ENCODE results near the gene DOK6. TPM values are rescaled to one million over a fixed set of nuclear protein-coding genes. Genes with fewer than 3 reads are reported as not detected.

DOK6 gene
- total RNA-seq, 1 experiment from 2014 or later, result not detected

GRCh38 chr18:69686861-69687260 lies 286.2 kb downstream of the DOK6 start:
- CTCF ChIA-PET, result no interaction called here
- POLR2A ChIA-PET (ENCODE audit: unreplicated experiment), result no interaction called here

GRCh38 chr18:69689121-69689759 lies 288.6 kb downstream of the DOK6 start:
- BruUV-seq (replicated peaks), result no TSS peak
- no peak overlapping the region for H3K4me3 ChIP-seq
- H3K4me2 ChIP-seq, result no peak overlapping the region
- intact Hi-C loops (cut with micrococcal nuclease; ENCODE audit: unreplicated experiment), result no loop called here
- H3K4me1 ChIP-seq (replicated peaks; ENCODE audit: insufficient read depth), result no peaks in the 10 kb centered on the region
- ChIA-PET POLR2A (ENCODE audit: unreplicated experiment) (no interaction called here), CTCF (no interaction called here)
- H3K27me3 ChIP-seq (ENCODE audit: insufficient read depth, low read depth), result no peaks in the 10 kb centered on the region
- H2AFZ ChIP-seq, result no peak overlapping the region
- TF ChIP-seq EZH2 (IDR thresholded peaks at IDR 0.05; ENCODE audit: low read depth) (no peak), CTCF (conservative IDR thresholded peaks at IDR 0.05) (no peak)
- H3K79me2 ChIP-seq (ENCODE audit: low read depth), result no peaks in the 10 kb centered on the region
- no peaks in the 10 kb centered on the region for H3K9me2 ChIP-seq (ENCODE audit: insufficient read depth)
- no peaks in the 10 kb centered on the region for H3F3A ChIP-seq (ENCODE audit: insufficient read depth, low read depth)
- H3K27ac ChIP-seq, result no peak overlapping the region
- H3K9me3 ChIP-seq (ENCODE audit: insufficient read depth, low read depth), result no peaks in the 10 kb centered on the region
- no peak for DNase-seq
- no peaks in the 10 kb centered on the region for H4K20me1 ChIP-seq (ENCODE audit: insufficient read depth)
- H3K36me3 ChIP-seq (ENCODE audit: low read depth), result no peaks in the 10 kb centered on the region

More at GRCh38 chr18:69686861-69687260, 286.2 kb downstream of the DOK6 start:
- TF ChIP-seq CTCF (conservative IDR thresholded peaks at IDR 0.05) (no peak), EZH2 (IDR thresholded peaks at IDR 0.05; ENCODE audit: low read depth) (no peak)
- Histone ChIP-seq H3K27me3 (ENCODE audit: insufficient read depth, low read depth) (no peaks in the 10 kb centered on the region), H4K20me1 (ENCODE audit: insufficient read depth) (no peaks in the 10 kb centered on the region), H2AFZ (no peak overlapping the region), H3K9me2 (ENCODE audit: insufficient read depth) (no peaks in the 10 kb centered on the region), H3K27ac (no peak overlapping the region), H3K9me3 (ENCODE audit: insufficient read depth, low read depth) (no peaks in the 10 kb centered on the region), H3K4me3 (no peak overlapping the region), H3K4me2 (no peak overlapping the region), H3K36me3 (ENCODE audit: low read depth) (no peaks in the 10 kb centered on the region), H3K79me2 (ENCODE audit: low read depth) (no peaks in the 10 kb centered on the region), H3F3A (ENCODE audit: insufficient read depth, low read depth) (no peaks in the 10 kb centered on the region), H3K4me1 (replicated peaks; ENCODE audit: insufficient read depth) (no peaks in the 10 kb centered on the region)
- no TSS peak for BruUV-seq (replicated peaks)
- intact Hi-C loops (cut with micrococcal nuclease; ENCODE audit: unreplicated experiment), result no loop called here
- no peak for DNase-seq

- CTCF ChIA-PET, result no interaction called here
- no peaks in the 10 kb centered on the region for H3K9me3 ChIP-seq (ENCODE audit: insufficient read depth, low read depth)
- no TSS peak for BruUV-seq (replicated peaks)
Observed at GRCh38 chr18:69691008-69691760, 290.5 kb downstream of the DOK6 start.

More at GRCh38 chr18:69691008-69691760, 290.5 kb downstream of the DOK6 start:
- no peaks in the 10 kb centered on the region for H3F3A ChIP-seq (ENCODE audit: insufficient read depth, low read depth)
- H3K79me2 ChIP-seq (ENCODE audit: low read depth), result no peaks in the 10 kb centered on the region
- H3K9me2 ChIP-seq (ENCODE audit: insufficient read depth), result no peaks in the 10 kb centered on the region
- H4K20me1 ChIP-seq (ENCODE audit: insufficient read depth), result no peaks in the 10 kb centered on the region
- H3K4me2 ChIP-seq, result no peak overlapping the region
- H3K4me3 ChIP-seq, result no peak overlapping the region
- H3K27me3 ChIP-seq (ENCODE audit: insufficient read depth, low read depth), result no peaks in the 10 kb centered on the region
- H3K27ac ChIP-seq, result no peak overlapping the region
- no peaks in the 10 kb centered on the region for H3K4me1 ChIP-seq (replicated peaks; ENCODE audit: insufficient read depth)
- intact Hi-C loops (cut with micrococcal nuclease; ENCODE audit: unreplicated experiment), result no loop called here
- H3K36me3 ChIP-seq (ENCODE audit: low read depth), result no peaks in the 10 kb centered on the region
- DNase-seq, result no peak
- POLR2A ChIA-PET (ENCODE audit: unreplicated experiment), result no interaction called here
- TF ChIP-seq EZH2 (IDR thresholded peaks at IDR 0.05; ENCODE audit: low read depth) (no peak), CTCF (conservative IDR thresholded peaks at IDR 0.05) (no peak)
- H2AFZ ChIP-seq, result no peak overlapping the region

Measured in PC-9 (cell line).